Breast epithelium (tissue), 4 donors: ENCODE data around the gene POLR3C. TPM values are rescaled to one million over a fixed set of nuclear protein-coding genes. Genes with fewer than 3 reads are reported as not detected.

Experiments used
- DNase-seq, 2 donors: peaks; one replicate each; pipeline ENCODE4 v3.0.0-alpha.2; 2019; ENCODE audit warnings: low spot score in 2 of 2
- H3K27ac ChIP-seq, 2 donors: fragments of 200-600 bp; sonication (generic) in 1 of 2; one replicate each; pipeline ENCODE4 v1.5.1; 2016 to 2019; ENCODE audit warnings: mild to moderate bottlenecking in 1 of 2
- H3K27me3 ChIP-seq, 2 donors: fragments of 200-600 bp; sonication (generic) in 1 of 2; one replicate each; pipeline versions ENCODE4 v1.5.1 to v1.6.0; 2017 to 2019; ENCODE audit warnings: control low read depth in 1 of 2, mild to moderate bottlenecking in 1 of 2
- H3K36me3 ChIP-seq: fragments of 200-600 bp; one replicate; pipeline ENCODE4 v1.5.1; 2019
- H3K4me1 ChIP-seq, 2 donors: fragments of 200-600 bp; sonication (generic); one replicate each; pipeline ENCODE4 v1.5.1; 2016 to 2019; ENCODE audit warnings: control low read depth in 1 of 2
- H3K4me3 ChIP-seq, 3 donors: fragments of 200-600 bp; sonication (generic); 1 replicate in 2 of 3; 2 replicates in 1 of 3; pipeline ENCODE4 v1.5.1; 2016 to 2019; ENCODE audit warnings: mild to moderate bottlenecking in 3 of 3, moderate library complexity in 2 of 3
- H3K9me3 ChIP-seq, 2 donors: fragments of 200-600 bp; sonication (generic) in 1 of 2; one replicate each; pipeline ENCODE4 v1.5.1; 2016 to 2019; ENCODE audit warnings: control low read depth in 1 of 2
- CTCF ChIP-seq, 3 donors: fragments of 450-650 bp; IDR thresholded peaks; one replicate each; pipeline ENCODE4 v1.5.1; 2016 to 2017; ENCODE audit warnings: antibody characterized with exemption in 3 of 3, mild to moderate bottlenecking in 3 of 3, moderate library complexity in 3 of 3
- POLR2A ChIP-seq: fragments of 450-650 bp; IDR thresholded peaks from one replicate; pipeline ENCODE4 v1.6.1; 2016; ENCODE audit warnings: antibody characterized with exemption, mild to moderate bottlenecking, moderate library complexity
- POLR2AphosphoS5 ChIP-seq, 3 donors: sonication (generic); formaldehyde crosslinking; IDR thresholded peaks; one replicate each; pipeline ENCODE4 v1.6.1; 2017; ENCODE audit warnings: antibody characterized with exemption in 3 of 3
- intact Hi-C: fragments of 100-400 bp; cut with DNase I; formaldehyde crosslinking; loops from one replicate; pipeline ENCODE4 v1.15.1; 2023; ENCODE audit warnings: low total_unique reads
- total RNA-seq, 3 donors: library from RNA; depleted of rRNA; stranded (reverse); fragments of >200 nt; gene quantifications; one replicate each; pipeline ENCODE4 v1.1.0, GENCODE V29; 2016

POLR3C gene
- total RNA-seq, 3 donors from 2014 or later = 40.5 to 50.3 (median 40.6) TPM

- no peak for DNase-seq
- peak overlapping the region; percentile 96 to 98 for H3K27ac ChIP-seq
- no peak for TF ChIP-seq CTCF (IDR thresholded peaks at IDR 0.05)
- TF ChIP-seq POLR2AphosphoS5 (IDR thresholded peaks at IDR 0.05) = no peak
- TF ChIP-seq POLR2A = no peak
- intact Hi-C loops = no loop called here
- no peaks in the 10 kb centered on the region for H3K27me3 ChIP-seq
- H3K4me1 ChIP-seq = peaks cover 7 to 35% of the 10 kb centered on the region in 2 donors
- H3K9me3 ChIP-seq = no peaks in the 10 kb centered on the region
- no peak overlapping the region for H3K4me3 ChIP-seq
- no peaks in the 10 kb centered on the region for H3K36me3 ChIP-seq
Measured at GRCh38 chr1:145889722-145890121, 65.7 kb downstream of the POLR3C start.

- DNase-seq = peak in 1 of 2 donors; percentile 73
- peak overlapping the region; percentile 96 to 98 for H3K27ac ChIP-seq
Measured at GRCh38 chr1:145891143-145891542, 67.1 kb downstream of the POLR3C start.

GRCh38 chr1:145891587-145892485 is 67.8 kb downstream of the POLR3C start:
- H3K9me3 ChIP-seq = no peaks in the 10 kb centered on the region
- peak overlapping the region; percentile 96 to 98 for H3K27ac ChIP-seq
- peak overlapping the region; percentile 11 to 55 (median 19) for H3K4me3 ChIP-seq
- peaks cover 7 to 35% of the 10 kb centered on the region in 2 donors for H3K4me1 ChIP-seq
- intact Hi-C loops = no loop called here
- TF ChIP-seq CTCF (IDR thresholded peaks at IDR 0.05) (peak; percentile 93 to 99 (median 97)), POLR2A (peak; percentile 12), POLR2AphosphoS5 (IDR thresholded peaks at IDR 0.05) (peak; percentile 88 to 95 (median 94))
- no peaks in the 10 kb centered on the region for H3K36me3 ChIP-seq
- peak; percentile 98 to 99 for DNase-seq
- no peaks in the 10 kb centered on the region for H3K27me3 ChIP-seq

More at GRCh38 chr1:145891143-145891542, 67.1 kb downstream of the POLR3C start:
- no peaks in the 10 kb centered on the region for H3K9me3 ChIP-seq
- peak overlapping the region in 2 of 3 donors; percentile 19 to 55 for H3K4me3 ChIP-seq
- H3K4me1 ChIP-seq = peaks cover 7 to 35% of the 10 kb centered on the region in 2 donors
- no peak for TF ChIP-seq POLR2A
- peak in 2 of 3 donors; percentile 19 to 48 for TF ChIP-seq POLR2AphosphoS5 (IDR thresholded peaks at IDR 0.05)
- intact Hi-C loops = no loop called here
- H3K36me3 ChIP-seq = no peaks in the 10 kb centered on the region
- H3K27me3 ChIP-seq = no peaks in the 10 kb centered on the region

- Histone ChIP-seq H3K4me3 (peak overlapping the region in 2 of 3 donors; percentile 19 to 55), H3K9me3 (no peaks in the 10 kb centered on the region), H3K36me3 (no peaks in the 10 kb centered on the region), H3K27ac (peak overlapping the region; percentile 96 to 98), H3K27me3 (no peaks in the 10 kb centered on the region), H3K4me1 (peaks cover 7 to 35% of the 10 kb centered on the region in 2 donors)
- intact Hi-C loops = no loop called here
- DNase-seq = peak in 1 of 2 donors; percentile 58
- no peak for TF ChIP-seq CTCF (IDR thresholded peaks at IDR 0.05)
- no peak for TF ChIP-seq POLR2A
- TF ChIP-seq POLR2AphosphoS5 (IDR thresholded peaks at IDR 0.05) = no peak
Measured at GRCh38 chr1:145892486-145893087, 68.6 kb downstream of the POLR3C start.

- Histone ChIP-seq H3K4me1 (peaks cover 7 to 35% of the 10 kb centered on the region in 2 donors), H3K4me3 (no peak overlapping the region), H3K36me3 (no peaks in the 10 kb centered on the region), H3K27me3 (no peaks in the 10 kb centered on the region), H3K9me3 (no peaks in the 10 kb centered on the region), H3K27ac (peak overlapping the region; percentile 96 to 98)
- TF ChIP-seq POLR2A = no peak
- TF ChIP-seq CTCF (IDR thresholded peaks at IDR 0.05) = no peak
- no peak for TF ChIP-seq POLR2AphosphoS5 (IDR thresholded peaks at IDR 0.05)
- no peak for DNase-seq
- intact Hi-C loops = no loop called here
Measured at GRCh38 chr1:145893306-145894055, 69.5 kb downstream of the POLR3C start.
